CD4-positive, CD25-positive, alpha-beta regulatory T cell (primary cell): ENCODE results near the gene MEG3. TPM values are rescaled to one million over a fixed set of nuclear protein-coding genes. Genes with fewer than 3 reads are reported as not detected.

Experiments used
- ATAC-seq, 2 donors: fragments of 150-1000 bp; cut with Tn5 transposase; one replicate each; pipeline ENCODE4 v1.10.0; 2021; ENCODE audit warnings: low read depth in 2 of 2, moderate number of reproducible peaks in 2 of 2, moderate library complexity in 1 of 2
- DNase-seq, 3 donors: peaks; one replicate each; pipeline versions ENCODE4 v3.0.0 to v3.0.0-alpha.2; 2012 to 2022; ENCODE audit warnings: mixed read lengths in 1 of 3
- H3K27ac ChIP-seq: one replicate; pipeline ENCODE4 v1.7.0; 2013; ENCODE audit warnings: mild to moderate bottlenecking, low read length; ENCODE audit not compliant: insufficient read depth, poor library complexity, severe bottlenecking
- H3K27me3 ChIP-seq: one replicate; pipeline ENCODE4 v1.7.0; 2013; ENCODE audit warnings: low read length; ENCODE audit not compliant: control insufficient read depth, insufficient read depth
- H3K36me3 ChIP-seq: one replicate; pipeline ENCODE4 v1.7.0; 2013; ENCODE audit warnings: mild to moderate bottlenecking, low read length, moderate library complexity; ENCODE audit not compliant: control insufficient read depth, insufficient read depth
- H3K4me1 ChIP-seq: 2 replicates; pipeline ENCODE4 v1.7.0; 2013; ENCODE audit warnings: mild to moderate bottlenecking, low read length; ENCODE audit not compliant: insufficient read depth, control insufficient read depth, poor library complexity, severe bottlenecking
- H3K4me3 ChIP-seq: one replicate; pipeline ENCODE4 v1.7.0; 2013; ENCODE audit warnings: low read depth, mild to moderate bottlenecking, low read length, moderate library complexity
- H3K9me3 ChIP-seq, 2 experiments: 1 replicate in 1 of 2; 2 replicates in 1 of 2; pipeline ENCODE4 v1.7.0; 2013; ENCODE audit warnings: low read length in 2 of 2, mild to moderate bottlenecking in 1 of 2, moderate library complexity in 1 of 2; ENCODE audit not compliant: control insufficient read depth in 2 of 2
- H3K27ac Mint-ChIP-seq, 3 donors: one replicate each; pipeline ENCODE4 v1.8.0; 2020 to 2022; ENCODE audit warnings: mild to moderate bottlenecking in 3 of 3, mixed read lengths in 3 of 3, moderate library complexity in 2 of 3
- H3K27me3 Mint-ChIP-seq: one replicate; pipeline ENCODE4 v1.8.0; 2022; ENCODE audit warnings: mild to moderate bottlenecking, mixed read lengths
- H3K36me3 Mint-ChIP-seq: one replicate; pipeline ENCODE4 v1.8.0; 2020; ENCODE audit warnings: mixed read lengths
- H3K4me1 Mint-ChIP-seq, 4 donors: one replicate each; pipeline ENCODE4 v1.8.0; 2020 to 2022; ENCODE audit warnings: mixed read lengths in 4 of 4, mild to moderate bottlenecking in 1 of 4
- H3K4me3 Mint-ChIP-seq, 4 donors: one replicate each; pipeline ENCODE4 v1.8.0; 2020 to 2022; ENCODE audit warnings: mild to moderate bottlenecking in 4 of 4, mixed read lengths in 4 of 4, moderate library complexity in 3 of 4
- H3K9me3 Mint-ChIP-seq, 7 donors: one replicate each; pipeline ENCODE4 v1.8.0; 2020 to 2022; ENCODE audit warnings: mixed read lengths in 7 of 7, mild to moderate bottlenecking in 3 of 7, moderate library complexity in 2 of 7
- polyA plus RNA-seq, 4 donors: library from polyadenylated mRNA; unstranded; fragments of 300-500 nt; fragmentation: Illumina TruSeq; gene quantifications; one replicate each; pipeline ENCODE4 v1.2.3, GENCODE V29; 2021
- total RNA-seq: library from RNA; stranded (reverse); gene quantifications from one replicate; pipeline ENCODE4 v1.2.3, GENCODE V29; 2022

The MEG3 gene
- total and polyA plus RNA-seq, 5 donors from 2014 or later, result 0.10 TPM; not detected in 4

DNA sequence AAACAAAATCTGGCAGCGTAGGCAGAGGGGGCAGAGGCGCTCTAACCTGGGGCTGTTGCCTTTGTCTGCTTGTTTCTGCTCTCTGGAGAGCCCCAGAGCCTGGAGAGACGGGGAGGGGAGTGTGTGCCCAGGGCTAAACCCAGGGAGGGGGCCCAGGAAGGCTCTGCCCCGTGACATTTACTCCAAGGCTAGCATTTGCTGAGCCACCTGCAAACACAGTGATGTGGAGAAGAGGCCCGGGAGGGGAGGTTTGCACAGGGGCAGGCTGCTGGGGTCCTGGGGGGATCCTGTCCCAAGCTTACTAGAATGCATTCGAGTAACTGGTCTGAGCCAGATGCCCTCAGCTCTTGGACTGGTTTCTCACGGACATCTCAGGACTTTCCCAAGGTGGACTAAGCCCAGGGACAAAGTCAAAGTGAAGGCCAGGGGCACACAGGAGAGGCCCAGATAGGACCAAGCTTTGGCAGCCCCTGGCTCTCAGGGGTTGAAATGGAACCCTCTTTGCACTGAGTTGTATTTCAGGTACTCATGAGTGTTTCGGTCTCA lies 12.0 kb downstream of the MEG3 start:
- no peak overlapping the region for H3K27ac ChIP-seq
- peaks cover 7% of the 10 kb centered on the region for H3K27me3 Mint-ChIP-seq
- H3K27ac Mint-ChIP-seq, result no peak overlapping the region
- H3K9me3 Mint-ChIP-seq, result peaks cover 0 to 2% (median 0%) of the 10 kb centered on the region in 7 donors
- no peaks in the 10 kb centered on the region for H3K9me3 ChIP-seq
- DNase-seq, result no peak
- no peaks in the 10 kb centered on the region for H3K36me3 ChIP-seq
- H3K4me1 ChIP-seq, result no peaks in the 10 kb centered on the region
- ATAC-seq, result no peak
- H3K4me3 Mint-ChIP-seq, result no peak overlapping the region
- no peaks in the 10 kb centered on the region for H3K27me3 ChIP-seq
- H3K4me3 ChIP-seq, result no peak overlapping the region
- H3K4me1 Mint-ChIP-seq, result no peaks in the 10 kb centered on the region
- no peaks in the 10 kb centered on the region for H3K36me3 Mint-ChIP-seq

GRCh38 chr14:100838493-100839314 lies 12.8 kb downstream of the MEG3 start:
- H3K36me3 Mint-ChIP-seq, result no peaks in the 10 kb centered on the region

GRCh38 chr14:100839315-100839585 lies 13.3 kb downstream of the MEG3 start:
- Mint-ChIP-seq H3K9me3 (no peaks in the 10 kb centered on the region), H3K27me3 (peaks cover 7% of the 10 kb centered on the region), H3K4me1 (no peaks in the 10 kb centered on the region), H3K36me3 (no peaks in the 10 kb centered on the region), H3K27ac (no peak overlapping the region), H3K4me3 (no peak overlapping the region)
- Histone ChIP-seq H3K4me1 (no peaks in the 10 kb centered on the region), H3K9me3 (no peaks in the 10 kb centered on the region), H3K27me3 (no peaks in the 10 kb centered on the region), H3K4me3 (no peak overlapping the region), H3K36me3 (no peaks in the 10 kb centered on the region), H3K27ac (no peak overlapping the region)
- no peak for DNase-seq
- no peak for ATAC-seq

More at GRCh38 chr14:100838493-100839314, 12.8 kb downstream of the MEG3 start:
- no peaks in the 10 kb centered on the region for H3K27me3 ChIP-seq
- H3K4me1 ChIP-seq, result no peaks in the 10 kb centered on the region
- H3K36me3 ChIP-seq, result no peaks in the 10 kb centered on the region
- no peak overlapping the region for H3K4me3 Mint-ChIP-seq
- no peak for DNase-seq
- H3K27ac ChIP-seq, result no peak overlapping the region
- H3K27ac Mint-ChIP-seq, result no peak overlapping the region
- no peaks in the 10 kb centered on the region for H3K4me1 Mint-ChIP-seq
- H3K9me3 Mint-ChIP-seq, result no peaks in the 10 kb centered on the region
- H3K4me3 ChIP-seq, result no peak overlapping the region
- peaks cover 7% of the 10 kb centered on the region for H3K27me3 Mint-ChIP-seq
- ATAC-seq, result no peak
- no peaks in the 10 kb centered on the region for H3K9me3 ChIP-seq

DNA sequence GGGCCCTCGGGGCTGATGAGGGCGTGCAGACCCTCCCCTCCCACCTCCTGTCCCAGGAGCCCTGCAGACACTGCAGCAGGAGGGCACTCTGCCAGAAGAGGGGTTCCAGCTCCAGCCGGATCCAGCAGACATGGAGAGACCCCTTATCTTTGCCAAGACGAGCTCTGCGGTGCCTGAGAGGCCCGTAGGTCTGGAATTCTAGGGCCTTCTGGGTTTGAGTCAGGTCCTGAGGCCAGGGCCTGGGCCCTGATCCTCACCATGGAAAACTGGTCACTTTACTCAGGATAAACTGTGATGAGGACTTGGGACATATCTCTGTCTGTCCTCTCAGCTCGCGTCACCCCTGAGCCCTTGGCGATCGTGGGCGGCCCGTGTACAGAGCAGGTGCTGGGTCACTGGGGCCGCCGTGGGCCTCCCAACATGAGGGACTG lies 13.8 kb downstream of the MEG3 start:
- Mint-ChIP-seq H3K27me3 (peaks cover 7% of the 10 kb centered on the region), H3K36me3 (no peaks in the 10 kb centered on the region), H3K4me1 (no peaks in the 10 kb centered on the region), H3K27ac (no peak overlapping the region), H3K9me3 (no peaks in the 10 kb centered on the region), H3K4me3 (no peak overlapping the region)
- Histone ChIP-seq H3K27ac (no peak overlapping the region), H3K36me3 (no peaks in the 10 kb centered on the region), H3K4me3 (no peak overlapping the region), H3K27me3 (no peaks in the 10 kb centered on the region), H3K9me3 (no peaks in the 10 kb centered on the region), H3K4me1 (no peaks in the 10 kb centered on the region)
- no peak for ATAC-seq
- DNase-seq, result no peak

DNA sequence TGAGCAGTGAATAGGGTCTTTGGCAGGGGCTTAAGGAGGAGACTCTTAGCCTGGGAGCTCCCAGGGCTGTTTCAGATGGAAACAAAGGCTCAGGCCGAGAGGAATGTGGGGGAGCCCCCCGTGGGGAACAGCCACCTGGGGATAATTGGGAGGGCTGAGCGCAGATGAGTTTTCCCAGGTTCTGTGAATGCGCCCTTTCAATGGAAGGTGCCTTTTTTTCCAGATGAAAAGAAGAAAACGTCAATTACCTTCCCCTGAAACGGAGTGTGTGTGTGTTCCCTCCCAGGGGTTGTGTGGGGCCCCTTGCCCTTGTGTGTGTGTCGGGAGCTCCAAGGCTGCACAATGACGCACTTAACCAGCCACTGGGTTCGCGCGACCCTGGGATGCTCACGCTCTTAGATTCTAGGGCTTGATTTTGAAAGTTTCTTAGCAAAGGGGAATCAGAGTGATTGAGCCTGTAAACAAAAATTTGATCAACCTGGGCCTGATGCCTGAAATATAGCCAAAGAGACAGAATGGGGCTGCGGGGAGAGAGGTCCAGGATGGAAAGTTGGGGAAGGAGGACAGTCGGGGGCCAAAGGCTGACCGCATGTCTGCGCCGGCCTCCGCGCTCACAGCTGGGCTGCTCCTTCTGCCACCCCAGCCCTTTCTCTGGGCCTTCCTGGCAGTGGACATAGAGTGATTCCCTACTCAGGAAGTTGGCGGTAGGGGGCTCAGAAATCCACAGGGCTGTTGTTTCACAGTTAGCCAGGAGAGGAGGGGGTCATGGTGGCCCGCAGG lies 14.6 kb downstream of the MEG3 start:
- H3K4me1 ChIP-seq, result no peaks in the 10 kb centered on the region
- H3K9me3 ChIP-seq, result no peaks in the 10 kb centered on the region
- no peaks in the 10 kb centered on the region for H3K36me3 ChIP-seq
- Mint-ChIP-seq H3K9me3 (no peaks in the 10 kb centered on the region), H3K4me1 (no peaks in the 10 kb centered on the region), H3K36me3 (no peaks in the 10 kb centered on the region), H3K27me3 (peaks cover 7% of the 10 kb centered on the region), H3K4me3 (no peak overlapping the region), H3K27ac (peak overlapping the region in 1 of 3 donors; percentile 65)
- ATAC-seq, result no peak
- H3K4me3 ChIP-seq, result no peak overlapping the region
- no peak overlapping the region for H3K27ac ChIP-seq
- DNase-seq, result no peak
- no peaks in the 10 kb centered on the region for H3K27me3 ChIP-seq

DNA sequence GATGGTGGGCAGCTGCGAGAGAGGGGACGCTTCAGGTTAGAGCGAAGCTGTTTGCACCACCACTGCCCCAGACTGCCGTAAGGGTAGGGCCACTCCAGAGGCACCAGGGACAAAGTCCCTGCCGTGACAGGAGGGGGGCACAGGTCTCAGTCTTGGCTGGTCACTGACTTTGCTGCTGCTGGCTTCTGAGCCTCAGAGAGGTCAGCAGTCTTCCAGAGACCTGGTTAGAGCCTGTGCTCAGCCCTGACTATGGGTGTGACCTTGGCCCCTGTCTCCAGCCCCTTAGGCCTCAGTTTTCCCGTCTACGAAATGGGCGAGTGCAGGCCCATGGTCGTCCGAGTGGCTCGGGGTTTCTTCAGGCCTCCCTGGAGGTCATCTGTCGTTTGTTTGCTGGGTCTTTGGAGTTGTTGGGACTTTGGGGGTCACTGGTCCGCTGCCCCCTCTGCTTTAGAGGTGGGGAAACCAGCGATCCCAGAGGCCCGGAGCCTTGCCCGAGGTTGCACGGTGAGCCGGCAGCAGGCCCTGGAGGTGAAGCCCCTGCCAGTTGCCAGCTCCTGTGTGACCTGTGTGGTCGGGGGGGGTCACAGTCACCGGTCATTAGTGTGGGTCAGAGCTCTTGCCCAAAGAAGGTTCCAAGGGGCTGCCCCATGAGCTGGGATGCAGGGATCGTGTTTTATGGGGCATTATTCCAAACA lies 15.3 kb downstream of the MEG3 start:
- ATAC-seq, result no peak
- no peak overlapping the region for H3K4me3 Mint-ChIP-seq

GRCh38 chr14:100841761-100842403 lies 16.0 kb downstream of the MEG3 start:
- no peak for DNase-seq
- peaks cover 7% of the 10 kb centered on the region for H3K27me3 Mint-ChIP-seq
- Histone ChIP-seq H3K4me1 (no peaks in the 10 kb centered on the region), H3K27ac (no peak overlapping the region), H3K4me3 (no peak overlapping the region), H3K9me3 (no peaks in the 10 kb centered on the region), H3K36me3 (no peaks in the 10 kb centered on the region), H3K27me3 (no peaks in the 10 kb centered on the region)
- no peak for ATAC-seq
- no peak overlapping the region for H3K27ac Mint-ChIP-seq
- H3K9me3 Mint-ChIP-seq, result no peaks in the 10 kb centered on the region
- H3K4me1 Mint-ChIP-seq, result no peaks in the 10 kb centered on the region
- H3K4me3 Mint-ChIP-seq, result no peak overlapping the region
- no peaks in the 10 kb centered on the region for H3K36me3 Mint-ChIP-seq

More for the DNA sequence above, 15.3 kb downstream of the MEG3 start:
- Histone ChIP-seq H3K4me3 (no peak overlapping the region), H3K36me3 (no peaks in the 10 kb centered on the region), H3K9me3 (no peaks in the 10 kb centered on the region), H3K4me1 (no peaks in the 10 kb centered on the region), H3K27me3 (no peaks in the 10 kb centered on the region), H3K27ac (no peak overlapping the region)
- peaks cover 7% of the 10 kb centered on the region for H3K27me3 Mint-ChIP-seq
- no peak for DNase-seq
- H3K4me1 Mint-ChIP-seq, result no peaks in the 10 kb centered on the region
- no peaks in the 10 kb centered on the region for H3K9me3 Mint-ChIP-seq
- peak overlapping the region in 1 of 3 donors; percentile 65 for H3K27ac Mint-ChIP-seq
- no peaks in the 10 kb centered on the region for H3K36me3 Mint-ChIP-seq
